WI38 (cell line): ENCODE results near the gene PKIG.

Experiments
- H3K4me3 ChIP-seq: 2 replicates; pipeline ENCODE4 v1.5.1; 2011; ENCODE audit warnings: low read depth, mild to moderate bottlenecking, control low read depth, low read length
- TF ChIP-seq, protein P1 (sequence below): IDR thresholded peaks from 2 replicates; pipeline ENCODE4 v1.5.1; 2012; ENCODE audit warnings: low read depth, mild to moderate bottlenecking, control low read depth, low read length

PKIG gene

DNA sequence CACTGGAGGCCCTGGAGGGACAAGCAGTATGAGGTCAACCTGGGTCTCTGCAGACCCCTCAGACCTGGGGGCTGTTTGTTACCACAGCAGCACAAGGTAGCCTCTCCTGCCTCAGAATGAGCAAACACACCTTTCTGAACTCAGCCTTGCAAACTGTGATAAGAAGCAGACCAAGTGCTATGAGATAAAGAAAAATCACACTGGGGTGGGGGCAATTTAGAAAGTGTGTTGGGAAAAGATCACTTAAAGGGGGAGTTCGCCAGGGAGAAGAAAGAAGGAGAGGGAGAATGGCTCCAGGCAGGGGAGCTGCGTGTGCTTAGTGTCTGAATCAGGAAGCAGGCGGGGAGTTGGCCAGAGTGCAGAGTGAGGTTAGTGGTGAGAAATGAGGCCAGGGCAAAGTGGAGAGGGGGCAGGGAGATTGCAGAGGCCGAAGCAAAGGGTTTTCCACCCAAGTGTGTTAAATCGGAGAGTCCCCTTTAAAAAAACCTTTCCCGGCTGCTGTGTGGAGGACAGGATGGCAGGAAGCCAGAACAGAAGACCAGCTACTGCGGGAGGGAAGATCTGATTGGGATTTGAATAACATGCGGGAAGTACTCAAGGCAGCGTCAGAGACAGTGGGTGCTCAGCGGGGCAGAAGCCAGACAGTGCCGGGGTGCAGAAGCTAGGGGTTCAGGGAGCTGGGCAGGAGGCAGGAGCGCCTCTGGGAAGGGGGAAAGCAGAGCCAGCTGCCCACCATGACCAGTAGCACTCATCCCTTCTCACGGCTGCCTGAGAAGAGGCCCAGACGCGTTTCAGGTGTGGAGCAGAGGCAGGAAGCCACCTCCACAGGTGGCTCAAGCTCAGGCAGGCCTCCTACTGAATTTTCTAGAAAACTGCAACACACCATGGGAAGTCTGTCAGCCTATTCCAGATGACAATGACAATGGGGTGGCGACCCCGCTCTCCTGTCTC lies 60.1 kb downstream of the PKIG start:
- H3K4me3 ChIP-seq: no peak overlapping the region

DNA sequence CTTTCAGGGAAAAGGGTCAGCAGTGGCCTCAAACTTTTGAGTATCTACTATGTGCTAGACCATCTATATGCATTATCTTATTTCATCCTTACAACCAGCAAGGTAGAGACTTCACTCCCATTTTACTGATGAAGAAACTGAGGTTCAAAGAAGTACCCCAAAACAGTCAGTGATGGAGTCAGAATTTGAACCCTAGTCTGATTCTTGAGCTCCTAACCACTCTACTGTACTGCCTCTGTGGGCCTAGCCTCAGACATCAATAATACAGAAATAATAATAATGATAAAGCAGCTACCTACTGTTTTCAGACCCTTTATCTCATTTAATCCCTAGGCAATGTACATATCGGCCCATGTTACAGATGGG lies 60.8 kb downstream of the PKIG start:
- no peak overlapping the region for H3K4me3 ChIP-seq
- TF ChIP-seq, protein P1, sequence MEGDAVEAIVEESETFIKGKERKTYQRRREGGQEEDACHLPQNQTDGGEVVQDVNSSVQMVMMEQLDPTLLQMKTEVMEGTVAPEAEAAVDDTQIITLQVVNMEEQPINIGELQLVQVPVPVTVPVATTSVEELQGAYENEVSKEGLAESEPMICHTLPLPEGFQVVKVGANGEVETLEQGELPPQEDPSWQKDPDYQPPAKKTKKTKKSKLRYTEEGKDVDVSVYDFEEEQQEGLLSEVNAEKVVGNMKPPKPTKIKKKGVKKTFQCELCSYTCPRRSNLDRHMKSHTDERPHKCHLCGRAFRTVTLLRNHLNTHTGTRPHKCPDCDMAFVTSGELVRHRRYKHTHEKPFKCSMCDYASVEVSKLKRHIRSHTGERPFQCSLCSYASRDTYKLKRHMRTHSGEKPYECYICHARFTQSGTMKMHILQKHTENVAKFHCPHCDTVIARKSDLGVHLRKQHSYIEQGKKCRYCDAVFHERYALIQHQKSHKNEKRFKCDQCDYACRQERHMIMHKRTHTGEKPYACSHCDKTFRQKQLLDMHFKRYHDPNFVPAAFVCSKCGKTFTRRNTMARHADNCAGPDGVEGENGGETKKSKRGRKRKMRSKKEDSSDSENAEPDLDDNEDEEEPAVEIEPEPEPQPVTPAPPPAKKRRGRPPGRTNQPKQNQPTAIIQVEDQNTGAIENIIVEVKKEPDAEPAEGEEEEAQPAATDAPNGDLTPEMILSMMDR: no peak

More for the DNA sequence above, 60.1 kb downstream of the PKIG start:
- TF ChIP-seq, protein P1: no peak

DNA sequence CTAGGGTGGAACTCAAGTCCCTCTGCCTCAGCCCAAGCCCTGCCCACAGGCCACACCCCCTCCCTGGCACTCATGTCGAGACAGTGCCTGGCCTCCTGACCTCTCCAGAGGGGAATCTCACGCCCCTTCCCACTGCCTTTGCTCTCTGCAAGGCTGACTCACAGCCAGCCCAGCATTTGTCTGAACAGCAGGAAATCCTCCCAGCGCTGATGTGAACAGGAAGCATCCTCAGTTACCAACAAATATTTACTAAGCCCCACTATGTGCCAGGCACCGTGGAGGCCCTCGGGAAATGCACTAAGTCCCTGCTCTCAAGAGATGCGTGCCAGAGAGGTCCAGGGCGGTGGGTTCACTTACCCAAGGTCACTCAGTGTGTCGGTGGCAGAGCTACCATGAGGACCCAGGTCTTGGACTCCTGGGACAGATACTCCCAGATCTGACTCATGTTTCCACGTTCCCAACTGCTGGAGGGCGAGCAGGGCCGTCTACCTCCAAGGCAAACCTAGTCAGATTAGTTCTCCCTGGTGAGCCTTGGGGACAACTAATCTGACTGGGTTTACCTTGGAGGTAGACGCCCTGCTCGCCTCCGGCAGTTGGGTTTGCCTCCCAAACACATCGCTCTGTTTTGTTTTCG lies 61.3 kb downstream of the PKIG start:
- no peak overlapping the region for H3K4me3 ChIP-seq
- TF ChIP-seq, protein P1: no peak

DNA sequence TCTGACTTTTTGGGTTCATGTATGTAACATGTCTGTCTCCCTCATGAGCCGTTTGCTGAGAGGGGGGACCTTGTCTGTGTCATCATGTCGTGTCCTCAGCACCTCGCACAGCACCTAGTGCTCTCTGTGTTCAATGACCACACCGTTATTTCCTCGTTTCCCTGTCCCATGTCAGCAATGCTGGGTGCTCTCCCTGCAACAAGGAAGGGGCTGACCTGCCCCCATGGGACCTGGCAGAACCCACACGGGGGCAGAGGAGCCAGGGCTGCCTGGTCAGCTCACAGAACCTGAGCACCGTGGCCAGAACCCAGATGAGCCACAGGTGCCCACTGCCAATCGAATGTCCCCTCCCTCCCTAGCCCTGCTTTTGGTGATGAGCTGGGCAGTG lies 61.8 kb downstream of the PKIG start:
- TF ChIP-seq, protein P1: no peak
- no peak overlapping the region for H3K4me3 ChIP-seq

DNA sequence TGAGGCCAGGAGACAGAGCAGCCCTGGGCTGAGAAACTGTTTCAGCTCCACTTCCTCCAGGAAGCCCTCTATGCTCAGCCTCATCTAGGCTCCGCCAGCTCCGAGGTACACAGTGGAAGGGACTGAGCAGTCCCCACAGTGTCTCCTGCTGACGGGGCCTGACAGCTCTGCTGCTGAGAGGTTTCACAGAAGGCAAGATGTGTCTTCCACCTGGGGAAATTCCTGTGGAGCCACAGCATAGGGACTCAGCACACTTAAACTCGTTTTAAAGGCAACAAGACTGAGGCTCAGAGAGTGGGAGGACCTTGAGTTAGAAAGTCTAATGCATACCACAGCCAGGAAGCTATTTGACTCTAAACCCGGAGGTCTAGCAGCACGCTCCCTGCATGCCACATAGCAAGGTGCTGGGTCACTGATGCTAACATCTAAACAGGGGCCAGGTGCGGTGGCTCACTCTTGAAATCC lies 62.3 kb downstream of the PKIG start:
- H3K4me3 ChIP-seq: no peak overlapping the region

DNA sequence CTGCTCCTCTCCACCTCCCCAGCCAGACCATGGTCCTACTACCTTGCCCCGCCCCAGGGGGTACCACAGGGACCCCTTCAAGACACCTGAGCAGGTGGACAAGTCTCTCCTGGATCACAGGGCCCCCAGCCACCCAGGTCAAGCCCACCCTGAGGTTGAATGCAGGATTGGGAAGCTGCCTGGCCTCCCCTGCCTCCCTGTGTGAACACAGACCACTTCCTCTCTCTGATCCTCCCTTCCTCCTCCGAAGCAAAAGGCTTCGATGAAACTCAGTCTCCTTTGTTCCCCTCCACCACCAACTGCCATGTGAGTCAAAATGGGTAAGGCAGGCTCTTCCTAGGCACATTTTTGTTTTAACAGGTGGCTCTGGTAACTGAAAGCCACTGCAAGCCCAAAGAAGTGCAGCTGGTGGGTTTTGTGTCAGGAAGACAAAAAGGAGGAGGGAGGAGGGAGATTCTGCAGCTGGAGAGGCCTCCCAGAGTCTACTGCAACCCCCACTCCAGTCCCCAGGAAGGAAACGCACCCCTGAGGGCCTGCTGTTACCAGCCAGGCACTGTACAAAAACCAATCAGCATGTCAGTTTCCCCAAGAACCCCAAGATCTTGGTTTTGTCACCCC lies 63.8 kb downstream of the PKIG start:
- TF ChIP-seq, protein P1: no peak
- no peak overlapping the region for H3K4me3 ChIP-seq

More for the DNA sequence above, 62.3 kb downstream of the PKIG start:
- TF ChIP-seq, protein P1: no peak
